ENCODE measurements around the gene ZFYVE9. TPM values are rescaled to one million over a fixed set of nuclear protein-coding genes. Genes with fewer than 3 reads are reported as not detected.

ZFYVE9 gene
- total and polyA plus RNA-seq, 2 of the 13 experiments (the other 11 are each of a cell fraction or from before 2014, with no cell fraction given) = 9.2 to 19.8 TPM

- no peak for TF ChIP-seq KIAA2018 (CRISPR knock-in tag; IDR thresholded peaks at IDR 0.05; ENCODE audit: borderline replicate concordance)
- no peak for TF ChIP-seq KDM3A (CRISPR knock-in tag; IDR thresholded peaks at IDR 0.05; ENCODE audit: low read depth)
- TF ChIP-seq TCF7L2 (IDR thresholded peaks at IDR 0.05; ENCODE audit: low read depth, low read length) = no peak
- TF ChIP-seq SUZ12 (IDR thresholded peaks at IDR 0.05; ENCODE audit: low read depth, low read length) = no peak
- TF ChIP-seq ZBTB7B (CRISPR knock-in tag; IDR thresholded peaks at IDR 0.05) = peak; percentile 66; the same call in 1 of the 2 replicates
- TF ChIP-seq, protein P1, sequence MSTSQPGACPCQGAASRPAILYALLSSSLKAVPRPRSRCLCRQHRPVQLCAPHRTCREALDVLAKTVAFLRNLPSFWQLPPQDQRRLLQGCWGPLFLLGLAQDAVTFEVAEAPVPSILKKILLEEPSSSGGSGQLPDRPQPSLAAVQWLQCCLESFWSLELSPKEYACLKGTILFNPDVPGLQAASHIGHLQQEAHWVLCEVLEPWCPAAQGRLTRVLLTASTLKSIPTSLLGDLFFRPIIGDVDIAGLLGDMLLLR (CRISPR knock-in tag; IDR thresholded peaks at IDR 0.05) = no peak
- TF ChIP-seq ZBTB7A (CRISPR knock-in tag; IDR thresholded peaks at IDR 0.05) = peak; percentile 81
- TF ChIP-seq ZNF891 (CRISPR knock-in tag; IDR thresholded peaks at IDR 0.05) = peak; percentile 18; the same call in 1 of the 2 replicates
- TF ChIP-seq CEBPG (CRISPR knock-in tag; IDR thresholded peaks at IDR 0.05) = 0 out of 2 replicates have a peak, but pooled peaks have one; percentile 11
- TF ChIP-seq ATRX (CRISPR knock-in tag; IDR thresholded peaks at IDR 0.05; ENCODE audit: borderline replicate concordance) = no peak
- TF ChIP-seq, protein P2, sequence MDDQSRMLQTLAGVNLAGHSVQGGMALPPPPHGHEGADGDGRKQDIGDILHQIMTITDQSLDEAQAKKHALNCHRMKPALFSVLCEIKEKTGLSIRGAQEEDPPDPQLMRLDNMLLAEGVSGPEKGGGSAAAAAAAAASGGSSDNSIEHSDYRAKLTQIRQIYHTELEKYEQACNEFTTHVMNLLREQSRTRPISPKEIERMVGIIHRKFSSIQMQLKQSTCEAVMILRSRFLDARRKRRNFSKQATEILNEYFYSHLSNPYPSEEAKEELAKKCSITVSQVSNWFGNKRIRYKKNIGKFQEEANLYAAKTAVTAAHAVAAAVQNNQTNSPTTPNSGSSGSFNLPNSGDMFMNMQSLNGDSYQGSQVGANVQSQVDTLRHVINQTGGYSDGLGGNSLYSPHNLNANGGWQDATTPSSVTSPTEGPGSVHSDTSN (CRISPR knock-in tag; IDR thresholded peaks at IDR 0.05; ENCODE audit: borderline replicate concordance) = no peak
- no peak for TF ChIP-seq PAWR (CRISPR knock-in tag; IDR thresholded peaks at IDR 0.05; ENCODE audit: borderline replicate concordance)
- no peak for TF ChIP-seq CBX2 (IDR thresholded peaks at IDR 0.05; ENCODE audit: low read depth, low read length)
- no peak for TF ChIP-seq CBX2 (CRISPR knock-in tag; IDR thresholded peaks at IDR 0.05; ENCODE audit: low read depth)
- no peak for TF ChIP-seq ZSCAN12 (CRISPR knock-in tag; IDR thresholded peaks at IDR 0.05)
- TF ChIP-seq ELF4 (CRISPR knock-in tag; IDR thresholded peaks at IDR 0.05; ENCODE audit: borderline replicate concordance) = no peak
- no peak for TF ChIP-seq DNMT1 (CRISPR knock-in tag; IDR thresholded peaks at IDR 0.05)
- no peak for TF ChIP-seq SRSF9 (IDR thresholded peaks at IDR 0.05; ENCODE audit: borderline replicate concordance, insufficient read depth, low read depth, low read length, poor library complexity, severe bottlenecking)
- no peak for TF ChIP-seq ZNF552 (CRISPR knock-in tag; IDR thresholded peaks at IDR 0.05; ENCODE audit: borderline replicate concordance)
- no peak for TF ChIP-seq HOXD1 (CRISPR knock-in tag; IDR thresholded peaks at IDR 0.05)
Measured at GRCh38 chr1:52368383-52369172, 226.7 kb downstream of the ZFYVE9 start (continued).

Measured in HepG2 (cell line).